NT2/D1 (cell line): ENCODE data around the gene PIK3C2G.
A peak's percentile ranks its signal among the peaks of the same experiment; 100 is the strongest.

ENCODE experiments used
- DNase-seq: peaks from one replicate; pipeline ENCODE4 v3.0.0-alpha.2; 2011; ENCODE audit warnings: low read depth, low spot score
- H3K27me3 ChIP-seq: 2 replicates; pipeline ENCODE4 v1.6.0; 2011; ENCODE audit warnings: mild to moderate bottlenecking; ENCODE audit not compliant: insufficient read length, insufficient read depth
- H3K36me3 ChIP-seq: 2 replicates; pipeline ENCODE4 v1.6.1; 2011; ENCODE audit warnings: mild to moderate bottlenecking, low read length, mixed read lengths; ENCODE audit not compliant: insufficient read depth, insufficient read length
- H3K4me1 ChIP-seq: 2 replicates; pipeline ENCODE4 v1.5.1; 2011; ENCODE audit not compliant: insufficient read depth, insufficient read length
- H3K4me3 ChIP-seq: 2 replicates; pipeline ENCODE4 v1.5.1; 2011; ENCODE audit warnings: low read depth; ENCODE audit not compliant: insufficient read length
- H3K9ac ChIP-seq: 2 replicates; pipeline ENCODE4 v1.6.0; 2011; ENCODE audit warnings: low read depth; ENCODE audit not compliant: insufficient read length
- H3K9me3 ChIP-seq: 2 replicates; pipeline ENCODE4 v1.5.1; 2011; ENCODE audit warnings: mild to moderate bottlenecking, low read length; ENCODE audit not compliant: insufficient read depth
- SUZ12 ChIP-seq: IDR thresholded peaks from 2 replicates; pipeline ENCODE4 v1.6.1; 2011; ENCODE audit not compliant: insufficient read length, insufficient read depth; ENCODE audit errors: extremely low read depth
- YY1 ChIP-seq: IDR thresholded peaks from 2 replicates; pipeline ENCODE4 v1.6.1; 2011; ENCODE audit not compliant: insufficient read length, insufficient read depth
- ZNF274 ChIP-seq: IDR thresholded peaks from 2 replicates; pipeline ENCODE4 v1.6.1; 2011; ENCODE audit warnings: mild to moderate bottlenecking, low read depth, low read length

The PIK3C2G gene

DNA sequence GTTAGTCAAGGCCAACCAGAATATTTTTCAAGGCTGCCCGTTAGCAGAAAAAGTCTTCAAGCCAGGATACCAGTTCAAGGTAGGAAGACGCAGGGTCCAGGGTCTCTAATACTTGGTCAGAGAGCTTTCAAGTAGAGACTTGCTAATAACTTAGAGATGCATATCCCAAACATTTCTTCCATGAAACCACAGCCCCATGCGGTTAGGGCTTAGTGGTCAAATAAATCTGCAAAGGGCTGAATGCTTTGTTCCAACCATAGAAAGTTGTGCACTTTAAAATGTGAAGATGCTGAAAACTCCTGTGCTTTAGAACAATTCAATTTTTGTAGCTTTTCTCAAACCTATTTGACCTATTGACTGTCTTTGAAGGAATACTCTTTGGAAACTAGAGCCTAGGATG is 208.9 kb downstream of the PIK3C2G start:
- no peaks in the 10 kb centered on the region for H3K27me3 ChIP-seq
- no peak for DNase-seq
- H3K9me3 ChIP-seq = no peaks in the 10 kb centered on the region
- H3K4me1 ChIP-seq = no peaks in the 10 kb centered on the region
- H3K4me3 ChIP-seq = no peak overlapping the region
- no peak overlapping the region for H3K9ac ChIP-seq
- TF ChIP-seq SUZ12 = no peak
- TF ChIP-seq ZNF274 = no peak
- no peak for TF ChIP-seq YY1
- no peaks in the 10 kb centered on the region for H3K36me3 ChIP-seq

DNA sequence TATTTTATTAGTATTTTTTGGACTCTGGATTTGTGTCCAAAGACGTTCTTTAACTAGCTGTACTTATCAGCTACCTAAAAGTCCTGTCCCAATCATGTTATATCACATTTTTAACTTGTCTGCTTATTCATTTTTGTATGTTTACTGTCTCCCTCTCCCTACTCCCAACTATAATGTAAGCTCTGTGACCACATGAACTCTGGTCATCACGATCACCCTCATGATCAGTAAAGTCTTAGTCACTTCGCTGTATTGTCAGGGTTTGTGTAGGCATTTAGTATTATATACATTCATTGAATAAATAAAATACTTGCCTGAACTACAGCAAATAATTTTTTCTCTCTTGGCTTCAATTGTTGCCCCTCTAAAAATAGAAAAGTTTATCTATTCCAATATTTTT is 211.0 kb downstream of the PIK3C2G start:
- TF ChIP-seq ZNF274 (no peak), SUZ12 (no peak), YY1 (no peak)
- no peaks in the 10 kb centered on the region for H3K9me3 ChIP-seq
- no peaks in the 10 kb centered on the region for H3K36me3 ChIP-seq
- H3K4me1 ChIP-seq = no peaks in the 10 kb centered on the region
- H3K9ac ChIP-seq = no peak overlapping the region
- no peak for DNase-seq
- no peaks in the 10 kb centered on the region for H3K27me3 ChIP-seq
- H3K4me3 ChIP-seq = no peak overlapping the region

DNA sequence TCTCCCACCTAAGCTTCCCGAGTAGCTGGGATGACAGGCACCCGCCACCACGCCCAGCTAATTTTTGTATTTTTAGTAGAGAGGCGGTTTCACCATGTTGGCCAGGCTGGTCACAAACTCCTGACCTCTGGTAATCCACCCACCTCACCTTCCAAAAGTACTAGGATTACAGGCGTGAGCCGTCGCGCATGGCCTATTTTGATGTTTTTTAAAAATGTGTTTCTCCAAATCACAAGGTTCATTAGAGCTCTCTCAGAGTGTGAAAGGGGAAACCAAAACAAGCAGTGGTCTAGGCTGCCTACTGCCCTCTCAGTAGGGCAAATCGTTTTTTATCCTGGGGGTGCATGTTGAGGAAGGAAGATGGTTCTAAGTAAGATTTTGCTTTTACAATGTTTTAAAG is 211.5 kb downstream of the PIK3C2G start:
- H3K9me3 ChIP-seq = no peaks in the 10 kb centered on the region
- no peaks in the 10 kb centered on the region for H3K36me3 ChIP-seq
- no peak overlapping the region for H3K4me3 ChIP-seq
- H3K27me3 ChIP-seq = no peaks in the 10 kb centered on the region
- TF ChIP-seq YY1 = no peak
- TF ChIP-seq ZNF274 = no peak
- no peak for TF ChIP-seq SUZ12
- no peaks in the 10 kb centered on the region for H3K4me1 ChIP-seq
- no peak for DNase-seq
- no peak overlapping the region for H3K9ac ChIP-seq

DNA sequence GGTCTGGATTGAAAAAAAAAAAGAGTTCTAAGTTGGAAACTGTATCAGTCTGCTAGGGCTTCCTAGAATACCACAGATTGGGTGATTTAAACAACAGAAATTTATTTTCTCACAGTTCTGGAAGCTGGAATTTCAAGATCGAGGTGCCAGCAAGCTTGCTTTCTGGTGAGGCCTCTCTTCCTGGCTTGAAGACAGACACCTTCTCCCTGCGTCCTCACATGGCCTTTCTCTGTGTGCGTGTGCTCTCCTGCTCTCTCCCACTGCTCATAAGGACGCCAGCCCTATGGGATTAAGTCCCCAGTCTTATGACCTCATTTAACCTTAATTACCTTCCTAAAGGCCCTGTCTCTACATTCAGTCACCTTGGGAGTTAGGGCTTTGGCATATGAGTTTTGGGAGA is 215.5 kb downstream of the PIK3C2G start:
- Histone ChIP-seq H3K4me1 (no peaks in the 10 kb centered on the region), H3K9ac (no peak overlapping the region), H3K27me3 (no peaks in the 10 kb centered on the region), H3K9me3 (no peaks in the 10 kb centered on the region), H3K36me3 (no peaks in the 10 kb centered on the region), H3K4me3 (no peak overlapping the region)
- no peak for DNase-seq
- TF ChIP-seq ZNF274 (no peak), SUZ12 (no peak), YY1 (no peak)

DNA sequence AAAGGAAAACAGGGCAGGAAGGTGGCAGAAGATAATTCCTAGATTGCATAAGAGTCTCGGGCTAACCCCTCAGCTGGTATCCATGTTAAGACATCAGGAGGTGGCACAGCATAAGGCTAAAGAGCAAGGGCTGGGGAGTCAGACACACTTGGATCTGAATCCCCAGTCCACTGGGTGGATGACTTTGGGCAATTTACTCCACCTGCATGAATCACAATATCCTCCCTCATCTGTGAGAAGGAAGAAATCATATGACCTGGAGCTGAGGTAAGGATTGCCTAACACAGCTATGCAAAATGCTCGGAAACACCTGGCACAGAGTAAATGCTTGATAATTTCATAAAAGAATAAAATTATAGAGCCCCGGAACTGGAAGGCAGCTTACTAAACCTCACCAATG is 217.9 kb downstream of the PIK3C2G start:
- no peak overlapping the region for H3K4me3 ChIP-seq
- no peaks in the 10 kb centered on the region for H3K36me3 ChIP-seq
- no peaks in the 10 kb centered on the region for H3K4me1 ChIP-seq
- H3K9ac ChIP-seq = no peak overlapping the region
- no peaks in the 10 kb centered on the region for H3K27me3 ChIP-seq
- no peaks in the 10 kb centered on the region for H3K9me3 ChIP-seq
- no peak for TF ChIP-seq SUZ12
- DNase-seq = no peak

DNA sequence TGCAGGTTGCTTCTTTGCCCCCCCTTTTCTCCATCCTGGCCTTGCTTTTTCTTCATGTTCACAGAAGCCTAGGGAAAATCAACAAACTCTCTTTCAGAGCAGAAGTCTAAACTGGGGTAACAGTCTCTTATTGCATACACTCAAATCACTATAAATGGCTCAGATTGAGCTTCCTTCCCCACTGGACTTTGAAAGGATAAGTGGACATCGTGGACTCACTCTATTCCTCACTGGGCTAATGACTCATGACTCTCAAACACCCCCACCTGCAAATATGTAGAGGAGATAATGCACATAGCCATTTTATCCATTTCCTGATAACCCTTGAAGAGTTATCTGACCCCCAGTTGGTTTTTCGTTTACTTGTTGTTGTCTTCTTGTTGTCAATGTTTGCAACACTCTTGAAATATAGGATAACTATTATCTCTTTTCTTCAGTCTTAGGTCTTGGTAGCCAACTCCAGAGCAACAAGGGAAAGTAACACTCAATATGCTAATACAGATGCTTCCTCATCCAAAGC is 221.3 kb downstream of the PIK3C2G start:
- H3K4me3 ChIP-seq = no peak overlapping the region
- no peak for DNase-seq

DNA sequence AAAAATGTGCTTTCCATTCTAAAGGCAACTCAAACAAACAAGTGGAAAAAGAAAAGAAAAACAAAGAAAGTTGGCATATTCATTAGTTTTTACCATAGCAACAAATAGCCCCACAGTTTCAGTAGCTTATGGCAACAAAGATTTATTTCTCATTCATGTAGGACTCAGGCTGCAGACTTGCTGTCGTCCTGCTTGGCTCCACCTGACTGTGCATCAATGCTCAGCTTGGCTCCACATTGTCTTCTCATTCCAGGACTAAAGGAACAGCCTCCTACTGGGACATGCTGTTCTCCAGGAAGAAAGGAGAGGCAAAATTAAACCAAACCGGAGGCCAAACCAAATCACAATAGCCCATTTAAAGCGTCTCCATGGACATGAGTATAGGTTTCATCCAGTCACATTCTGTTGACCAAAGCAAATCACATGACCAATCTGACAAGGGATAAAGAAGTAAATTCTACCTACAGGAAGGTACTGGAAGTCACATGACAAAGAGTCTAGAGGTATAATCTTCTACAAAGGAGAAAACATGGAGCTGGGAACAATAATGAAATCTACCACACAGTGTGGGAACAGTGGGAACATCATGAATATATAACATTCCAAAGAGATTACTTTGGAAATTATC is 222.5 kb downstream of the PIK3C2G start:
- H3K9ac ChIP-seq = no peak overlapping the region
- no peaks in the 10 kb centered on the region for H3K4me1 ChIP-seq
- H3K27me3 ChIP-seq = no peaks in the 10 kb centered on the region
- peak; percentile 51 for DNase-seq
- H3K36me3 ChIP-seq = no peaks in the 10 kb centered on the region
- H3K9me3 ChIP-seq = no peaks in the 10 kb centered on the region
- no peak for TF ChIP-seq SUZ12
- TF ChIP-seq ZNF274 = no peak
- no peak for TF ChIP-seq YY1
- H3K4me3 ChIP-seq = no peak overlapping the region

More for the DNA sequence above, 221.3 kb downstream of the PIK3C2G start:
- Histone ChIP-seq H3K9ac (no peak overlapping the region), H3K36me3 (no peaks in the 10 kb centered on the region), H3K4me1 (no peaks in the 10 kb centered on the region), H3K9me3 (no peaks in the 10 kb centered on the region), H3K27me3 (no peaks in the 10 kb centered on the region)
- TF ChIP-seq YY1 (no peak), SUZ12 (no peak), ZNF274 (no peak)

DNA sequence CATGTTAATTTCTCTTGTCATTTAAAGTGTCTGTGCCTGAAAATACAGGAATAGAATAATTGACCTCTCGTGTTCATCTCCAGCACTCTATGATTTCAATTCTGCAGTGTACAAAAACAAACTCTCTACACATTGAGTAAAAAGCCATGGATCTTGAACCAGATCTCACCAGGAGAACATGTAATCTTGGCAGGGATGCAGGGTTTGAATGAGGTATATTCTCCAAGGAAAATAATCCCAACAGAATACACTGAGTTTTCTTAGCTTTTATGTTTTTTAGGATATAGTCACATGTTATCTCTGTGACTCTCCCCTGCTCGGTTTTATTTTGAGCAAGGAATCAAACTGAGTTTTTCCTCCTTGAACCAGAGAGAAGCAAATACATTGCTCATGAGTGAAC is 224.7 kb downstream of the PIK3C2G start:
- DNase-seq = no peak
- Histone ChIP-seq H3K4me1 (no peaks in the 10 kb centered on the region), H3K4me3 (no peak overlapping the region), H3K27me3 (no peaks in the 10 kb centered on the region), H3K9me3 (no peaks in the 10 kb centered on the region), H3K36me3 (no peaks in the 10 kb centered on the region), H3K9ac (no peak overlapping the region)
- no peak for TF ChIP-seq ZNF274
- TF ChIP-seq SUZ12 = no peak
